ENCODE measurements around the gene FBXL22.
A peak's percentile ranks its signal among the peaks of the same experiment; 100 is the strongest.
"Not testable (repeated sequence)": the region's sequence is repeated elsewhere in the genome, so short reads cannot be mapped to it uniquely, and the experiment has no call there.

FBXL22 gene

DNA sequence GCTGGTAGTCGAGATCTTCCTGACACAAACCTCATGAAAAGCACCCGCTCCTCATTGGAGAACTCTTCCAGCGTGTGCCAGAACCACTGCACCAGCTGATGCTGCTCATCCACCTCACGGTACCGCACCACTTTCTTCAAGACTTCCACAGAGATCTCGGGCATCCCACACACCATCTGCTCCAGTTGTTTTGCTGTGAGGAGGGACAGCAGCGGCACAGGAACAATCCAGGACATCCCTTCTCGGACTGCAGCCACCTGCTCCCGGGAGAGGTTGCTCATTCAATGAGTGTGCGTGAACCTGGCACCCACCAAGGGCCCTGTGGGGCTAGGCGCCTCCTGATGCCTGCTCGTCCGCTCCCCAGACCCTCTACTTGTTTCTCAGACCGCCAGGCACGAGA lies 15.1 kb downstream of the FBXL22 start:
- no peak for DNase-seq (ENCODE audit: low spot score)

- no peak for DNase-seq (ENCODE audit: low spot score)
Observed at GRCh38 chr15:63615935-63616334, 18.7 kb downstream of the FBXL22 start.

DNA sequence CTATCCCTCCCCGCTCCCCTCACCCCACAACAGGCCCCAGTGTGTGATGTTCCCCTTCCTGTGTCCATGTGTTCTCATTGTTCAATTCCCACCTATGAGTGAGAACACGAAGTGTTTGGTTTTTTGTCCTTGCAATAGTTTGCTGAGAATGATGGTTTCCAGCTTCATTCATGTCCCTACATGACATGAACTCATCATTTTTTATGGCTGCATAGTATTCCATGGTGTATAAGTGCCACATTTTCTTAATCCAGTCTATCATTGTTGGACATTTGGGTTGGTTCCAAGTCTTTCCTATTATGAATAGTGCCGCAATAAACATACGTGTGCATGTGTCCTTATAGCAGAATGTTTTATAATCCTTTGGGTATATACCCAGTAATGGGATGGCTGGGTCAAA lies 20.0 kb downstream of the FBXL22 start:
- not testable (repeated sequence) for DNase-seq (ENCODE audit: low spot score)

- DNase-seq (ENCODE audit: low spot score): not testable (repeated sequence)
Observed at GRCh38 chr15:63617627-63618026, 20.4 kb downstream of the FBXL22 start.

GRCh38 chr15:63620760-63621159 lies 23.6 kb downstream of the FBXL22 start:
- DNase-seq (ENCODE audit: low spot score): not testable (repeated sequence)

DNA sequence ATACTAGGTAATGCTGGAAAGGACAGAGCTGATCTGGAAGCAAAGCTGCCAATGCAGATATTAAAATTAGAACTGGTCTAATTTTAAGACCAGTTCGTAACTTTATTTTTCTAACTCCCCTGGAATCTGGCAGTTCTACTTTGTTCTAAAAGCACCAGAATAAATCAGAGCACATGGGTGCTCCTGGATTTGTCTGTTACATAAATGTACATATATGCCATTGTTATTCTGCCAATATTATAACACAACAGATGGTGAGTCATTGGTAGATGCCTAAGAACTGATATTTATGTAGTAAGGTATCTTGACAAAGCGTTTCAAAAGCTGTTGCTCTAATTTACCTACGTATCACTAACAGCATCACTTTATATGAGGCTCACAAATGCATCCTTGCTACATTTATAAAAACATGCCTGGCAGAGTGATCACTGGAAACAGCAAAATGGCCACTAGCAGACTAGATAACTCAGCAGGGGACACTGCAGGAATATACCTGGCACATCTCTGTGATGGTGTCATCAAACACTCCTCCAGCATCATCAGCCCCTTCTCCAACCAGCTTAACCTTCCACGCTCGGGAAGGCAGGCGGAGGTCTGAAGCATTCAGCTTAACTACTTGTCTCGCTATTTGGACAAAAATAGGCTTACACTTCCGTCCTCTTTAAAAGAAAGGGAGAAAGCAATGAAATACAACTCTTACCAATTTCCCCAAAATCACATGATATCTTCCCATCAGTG lies 26.2 kb downstream of the FBXL22 start:
- peak; percentile 84 for DNase-seq (ENCODE audit: low spot score)

- DNase-seq (ENCODE audit: low spot score): no peak
Observed at GRCh38 chr15:63626955-63627354, 29.8 kb downstream of the FBXL22 start.

GRCh38 chr15:63628123-63628822 lies 31.1 kb downstream of the FBXL22 start:
- DNase-seq (ENCODE audit: low spot score): peak; percentile 89

- peak; percentile 17 for DNase-seq (ENCODE audit: low spot score)
Observed at GRCh38 chr15:63630036-63630751, 33.0 kb downstream of the FBXL22 start.

DNA sequence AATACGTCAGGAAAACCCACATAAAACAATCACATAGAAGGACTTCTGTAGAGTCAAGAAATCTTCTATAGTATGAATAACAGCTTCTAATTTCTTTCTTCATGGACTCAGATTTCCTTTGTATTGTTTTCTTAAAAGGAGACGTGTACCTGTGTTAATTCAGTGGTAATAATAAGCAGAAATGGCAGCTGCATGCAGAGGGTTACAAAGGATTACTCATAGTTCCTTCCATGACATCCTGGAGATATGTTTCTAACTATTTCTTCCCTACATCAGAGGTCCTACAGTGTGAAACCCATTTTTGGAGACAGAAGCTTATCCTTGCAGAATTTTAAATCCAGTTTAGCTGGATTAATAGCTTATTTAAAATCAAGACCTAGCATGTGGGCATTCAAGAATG lies 36.1 kb downstream of the FBXL22 start:
- DNase-seq (ENCODE audit: low spot score): no peak

GRCh38 chr15:63634154-63634553 lies 37.0 kb downstream of the FBXL22 start:
- DNase-seq (ENCODE audit: low spot score): no peak

GRCh38 chr15:63636518-63637061 lies 39.4 kb downstream of the FBXL22 start:
- no peak for DNase-seq (ENCODE audit: low spot score)

GRCh38 chr15:63638839-63639238 lies 41.7 kb downstream of the FBXL22 start:
- no peak for DNase-seq (ENCODE audit: low spot score)

DNA sequence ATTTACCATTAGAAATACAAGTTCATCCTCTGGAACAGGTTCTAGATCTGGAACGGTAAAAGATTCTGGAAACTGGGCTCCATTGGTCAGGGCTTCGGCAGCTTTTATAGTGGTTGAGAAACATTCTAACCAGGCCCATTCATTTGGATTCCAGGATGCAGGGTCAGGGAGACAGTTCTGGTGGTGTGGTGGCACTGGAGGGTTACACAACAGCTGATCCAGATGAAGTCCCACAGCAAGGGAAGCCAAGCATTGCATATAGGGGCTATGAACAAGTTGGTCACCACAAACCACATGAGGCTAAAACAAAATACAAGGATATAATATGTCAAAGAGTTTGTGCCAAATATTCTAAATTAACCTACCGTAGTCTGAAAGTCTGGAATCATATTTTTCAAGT lies 43.0 kb downstream of the FBXL22 start:
- no peak for DNase-seq (ENCODE audit: low spot score)

Data from cerebellar cortex (tissue), 1 donor.